ENCODE data around the gene CHD1L. TPM values are rescaled to one million over a fixed set of nuclear protein-coding genes. Genes with fewer than 3 reads are reported as not detected.

The CHD1L gene
- total and polyA plus RNA-seq, 2 donors (not counting 3 experiments of a cell fraction or from before 2014, with no cell fraction given), result 12.3 to 33.8 TPM

DNA sequence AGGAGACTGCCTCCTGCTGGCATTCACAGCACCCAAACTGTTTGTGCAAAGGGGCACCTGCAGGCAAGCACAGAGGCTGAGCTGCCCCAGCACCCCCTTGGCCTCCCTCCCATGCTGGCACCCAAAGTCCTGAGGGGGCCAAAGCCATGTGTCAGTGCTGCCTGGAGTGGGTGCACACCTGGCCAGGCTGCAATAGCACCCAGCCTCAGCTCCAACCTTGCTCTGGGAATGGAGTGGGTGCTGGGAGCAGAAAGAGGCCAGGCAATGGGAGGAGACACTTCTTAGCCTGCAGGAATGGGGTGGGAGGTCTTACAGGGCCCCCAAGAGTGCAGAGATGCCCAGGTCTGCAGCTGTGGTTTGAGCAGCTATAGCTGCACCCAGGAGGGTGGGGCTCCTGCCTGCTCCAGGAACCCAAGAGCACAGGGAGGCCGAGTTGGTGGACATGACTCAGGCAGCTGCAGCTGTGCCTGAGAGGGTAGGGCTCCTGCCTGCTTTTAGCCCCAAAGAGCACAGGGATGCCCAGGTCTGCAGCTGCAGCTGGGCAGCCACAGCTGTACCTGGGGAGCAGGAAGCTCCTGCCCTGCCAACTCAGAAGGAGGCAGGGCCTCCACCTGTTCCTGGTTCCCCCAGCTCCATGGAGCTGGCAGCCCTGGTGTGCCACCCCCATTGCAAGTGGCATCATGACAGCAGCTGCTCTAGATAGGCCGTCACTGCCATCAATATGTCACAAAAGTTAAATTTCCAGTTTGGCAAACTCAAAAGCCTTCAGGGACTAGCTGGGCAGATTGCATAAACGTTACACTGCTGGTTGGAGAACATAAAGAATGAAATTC, 5.3 kb upstream of the CHD1L start:
- Histone ChIP-seq H2AFZ (ENCODE audit: low read depth, low read length) (no peak overlapping the region), H3K79me2 (ENCODE audit: control insufficient read depth, insufficient read depth, low read length) (no peaks in the 10 kb centered on the region), H3K36me3 (ENCODE audit: control insufficient read depth in 2 of 2, extremely low read depth in 1 of 2, insufficient read depth in 2 of 2, low read length in 2 of 2) (no peaks in the 10 kb centered on the region), H3K27ac (ENCODE audit: insufficient read depth, low read depth, low read length) (no peak overlapping the region), H3K9me1 (replicated peaks; ENCODE audit: control insufficient read depth, extremely low read depth, insufficient read depth, low read length) (no peaks in the 10 kb centered on the region), H3K9ac (replicated peaks; ENCODE audit: extremely low read depth, insufficient read depth, low read length) (no peak overlapping the region), H3K4me1 (ENCODE audit: control insufficient read depth, extremely low read depth, insufficient read depth, low read length) (peaks cover 3% of the 10 kb centered on the region), H4K20me1 (replicated peaks; ENCODE audit: control insufficient read depth, extremely low read depth, insufficient read depth, low read length) (no peaks in the 10 kb centered on the region), H3K4me3 (replicated peaks in 1 of 3; ENCODE audit: insufficient read depth in 1 of 3, low read depth in 1 of 3, low read length in 3 of 3) (no peak overlapping the region), H3K27me3 (ENCODE audit: control insufficient read depth in 2 of 2, insufficient read depth in 2 of 2, low read length in 2 of 2) (peaks cover 2 to 3% of the 10 kb centered on the region in 2 experiments), H3K9me3 (replicated peaks; ENCODE audit: control insufficient read depth, insufficient read depth, low read length) (no peaks in the 10 kb centered on the region), H3K4me2 (ENCODE audit: insufficient read depth, low read length) (no peak overlapping the region)
- ChIA-PET POLR2A (no interaction called here), CTCF (interaction anchor here (1.3 to 1.4 kb wide), 2 partner anchors 12 to 37 kb away, joined by 3 to 6 read pairs; partner anchors contain the start of gene FMO5)
- dilution Hi-C loops (cut with MboI; ENCODE audit: extremely low pct_ligation_motif_present, low sequenced_read_pairs), result no loop called here
- FAIRE-seq (no peak), DNase-seq (ENCODE audit: low read depth, low spot score) (no peak)
- intact Hi-C loops (cut with micrococcal nuclease), result no loop called here
- no TSS peak for BruUV-seq (replicated peaks)
- TF ChIP-seq POLR2A (IDR thresholded peaks at IDR 0.05; ENCODE audit: low read depth, low read length) (no peak), JUN (IDR thresholded peaks at IDR 0.05; ENCODE audit: borderline replicate concordance, insufficient read depth, insufficient read length, low read depth) (no peak), POLR2AphosphoS5 (IDR thresholded peaks at IDR 0.05; ENCODE audit: insufficient read depth, low read depth, low read length) (no peak), MYC (IDR thresholded peaks at IDR 0.05; ENCODE audit: low read depth, low read length) (no peak), GATA2 (IDR thresholded peaks at IDR 0.05; ENCODE audit: insufficient read depth, insufficient read length, low read depth, low read length) (no peak), EZH2 (IDR thresholded peaks at IDR 0.05; ENCODE audit: borderline replicate concordance, low read depth, low read length, severe bottlenecking) (no peak), FOS (IDR thresholded peaks at IDR 0.05; ENCODE audit: borderline replicate concordance, insufficient read depth, low read length) (no peak)
- TF ChIP-seq, protein P1, sequence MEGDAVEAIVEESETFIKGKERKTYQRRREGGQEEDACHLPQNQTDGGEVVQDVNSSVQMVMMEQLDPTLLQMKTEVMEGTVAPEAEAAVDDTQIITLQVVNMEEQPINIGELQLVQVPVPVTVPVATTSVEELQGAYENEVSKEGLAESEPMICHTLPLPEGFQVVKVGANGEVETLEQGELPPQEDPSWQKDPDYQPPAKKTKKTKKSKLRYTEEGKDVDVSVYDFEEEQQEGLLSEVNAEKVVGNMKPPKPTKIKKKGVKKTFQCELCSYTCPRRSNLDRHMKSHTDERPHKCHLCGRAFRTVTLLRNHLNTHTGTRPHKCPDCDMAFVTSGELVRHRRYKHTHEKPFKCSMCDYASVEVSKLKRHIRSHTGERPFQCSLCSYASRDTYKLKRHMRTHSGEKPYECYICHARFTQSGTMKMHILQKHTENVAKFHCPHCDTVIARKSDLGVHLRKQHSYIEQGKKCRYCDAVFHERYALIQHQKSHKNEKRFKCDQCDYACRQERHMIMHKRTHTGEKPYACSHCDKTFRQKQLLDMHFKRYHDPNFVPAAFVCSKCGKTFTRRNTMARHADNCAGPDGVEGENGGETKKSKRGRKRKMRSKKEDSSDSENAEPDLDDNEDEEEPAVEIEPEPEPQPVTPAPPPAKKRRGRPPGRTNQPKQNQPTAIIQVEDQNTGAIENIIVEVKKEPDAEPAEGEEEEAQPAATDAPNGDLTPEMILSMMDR (IDR thresholded peaks at IDR 0.05; ENCODE audit: extremely low read depth in 1 of 2, insufficient read depth in 1 of 2, low read depth in 1 of 2, low read length in 2 of 2), result no peak
- TF ChIP-seq, protein P2, sequence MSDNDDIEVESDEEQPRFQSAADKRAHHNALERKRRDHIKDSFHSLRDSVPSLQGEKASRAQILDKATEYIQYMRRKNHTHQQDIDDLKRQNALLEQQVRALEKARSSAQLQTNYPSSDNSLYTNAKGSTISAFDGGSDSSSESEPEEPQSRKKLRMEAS (IDR thresholded peaks at IDR 0.05; ENCODE audit: insufficient read depth, insufficient read length), result no peak

Measured in endothelial cell of umbilical vein (primary cell).